HG02623 (cell line): Measurements from ENCODE around the gene RASSF3.
"Not testable (repeated sequence)": the region's sequence is repeated elsewhere in the genome, so short reads cannot be mapped to it uniquely, and the experiment has no call there.

Experiments used
- ATAC-seq: cut with Tn5 transposase; IDR thresholded peaks from one replicate; pipeline ENCODE4 v1.9.1; 2021; ENCODE audit warnings: moderate library complexity; ENCODE audit not compliant: unreplicated experiment

RASSF3 gene

DNA sequence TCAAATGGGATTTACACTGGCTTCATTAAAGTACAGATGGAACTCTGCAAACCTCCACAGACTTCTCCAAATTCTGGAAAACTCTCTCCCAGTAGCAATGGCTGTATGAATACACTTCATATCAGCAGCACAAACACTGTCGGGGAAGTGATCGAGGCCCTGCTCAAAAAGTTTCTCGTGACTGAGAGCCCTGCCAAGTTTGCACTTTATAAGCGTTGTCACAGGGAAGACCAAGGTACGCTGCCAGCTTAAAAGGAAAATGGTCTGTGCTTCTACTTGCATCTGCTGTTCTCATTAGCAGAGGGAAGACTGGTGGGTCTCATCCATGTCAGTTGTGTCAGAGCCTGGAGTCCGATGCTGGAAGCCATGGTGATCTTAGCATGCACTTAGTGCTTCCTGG, 77.9 kb downstream of the RASSF3 start:
- ATAC-seq: no peak

DNA sequence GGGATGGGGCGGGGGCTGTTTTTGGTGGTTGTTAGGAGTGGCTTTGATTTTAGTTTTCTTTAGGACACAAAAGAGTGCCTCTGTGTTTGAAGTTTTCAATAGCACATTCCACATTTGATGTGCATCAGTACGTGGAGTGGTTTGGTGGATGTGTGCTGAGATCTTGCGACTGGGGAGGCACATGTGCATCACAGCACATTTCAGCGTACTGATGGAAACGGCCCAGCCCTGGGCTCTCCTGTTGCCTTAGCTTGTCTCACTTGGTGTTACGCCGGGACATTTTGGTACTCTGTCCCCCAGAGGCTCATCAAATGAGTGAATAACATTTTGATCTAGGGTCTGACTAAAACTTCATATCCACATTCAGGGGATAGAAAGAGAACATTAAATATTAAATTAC, 78.4 kb downstream of the RASSF3 start:
- ATAC-seq: no peak

DNA sequence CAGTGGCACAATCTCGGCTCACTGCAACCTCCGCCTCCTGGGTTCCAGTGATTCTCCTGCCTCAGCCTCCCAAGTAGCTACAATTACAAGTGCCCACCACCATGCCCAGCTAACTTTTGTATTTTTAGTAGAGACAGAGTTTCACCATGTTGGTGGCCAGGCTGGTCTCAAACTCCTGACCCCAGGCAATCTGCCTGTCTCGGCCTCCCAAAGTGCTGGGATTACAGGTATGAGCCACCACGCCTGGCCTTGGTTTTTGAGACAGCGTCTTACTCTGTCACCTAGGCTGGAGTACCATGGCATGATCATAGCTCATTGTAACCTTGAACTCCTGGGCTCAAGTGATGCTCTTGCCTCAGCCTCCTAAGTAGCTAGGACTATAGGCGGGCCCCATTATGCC, 79.9 kb downstream of the RASSF3 start:
- ATAC-seq: not testable (repeated sequence)

DNA sequence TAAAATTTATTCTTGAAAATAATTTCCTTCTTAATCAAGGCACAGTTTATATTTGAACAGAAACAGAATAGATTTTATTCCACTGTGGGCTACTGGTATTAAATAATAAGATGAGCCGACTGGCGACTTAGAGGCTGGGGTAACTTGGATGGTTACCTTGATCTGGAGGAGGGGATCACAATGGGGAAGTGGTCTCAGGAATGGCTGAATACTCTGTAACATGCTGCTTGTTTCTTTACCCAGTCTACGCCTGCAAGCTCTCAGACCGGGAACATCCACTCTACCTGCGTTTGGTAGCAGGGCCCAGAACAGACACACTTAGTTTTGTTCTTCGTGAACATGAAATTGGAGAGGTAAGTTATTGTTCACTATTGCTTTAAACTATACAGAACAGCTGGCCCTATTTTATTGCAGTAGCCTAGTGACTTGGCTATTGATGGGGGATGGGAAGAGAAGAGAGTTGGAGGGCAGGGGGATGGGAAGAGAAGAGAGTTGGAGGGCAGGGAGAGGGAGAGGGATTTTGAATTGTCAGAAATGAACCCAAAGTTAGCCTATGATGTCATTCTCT, 81.0 kb downstream of the RASSF3 start:
- no peak for ATAC-seq

- no peak for ATAC-seq
Measured at GRCh38 chr12:64691795-64692583, 81.7 kb downstream of the RASSF3 start.

- ATAC-seq: no peak
Measured at GRCh38 chr12:64694130-64695040, 84.1 kb downstream of the RASSF3 start.

GRCh38 chr12:64695550-64695949, 85.3 kb downstream of the RASSF3 start:
- ATAC-seq: no peak

- ATAC-seq: no peak
Measured at GRCh38 chr12:64696080-64696741, 85.9 kb downstream of the RASSF3 start.

DNA sequence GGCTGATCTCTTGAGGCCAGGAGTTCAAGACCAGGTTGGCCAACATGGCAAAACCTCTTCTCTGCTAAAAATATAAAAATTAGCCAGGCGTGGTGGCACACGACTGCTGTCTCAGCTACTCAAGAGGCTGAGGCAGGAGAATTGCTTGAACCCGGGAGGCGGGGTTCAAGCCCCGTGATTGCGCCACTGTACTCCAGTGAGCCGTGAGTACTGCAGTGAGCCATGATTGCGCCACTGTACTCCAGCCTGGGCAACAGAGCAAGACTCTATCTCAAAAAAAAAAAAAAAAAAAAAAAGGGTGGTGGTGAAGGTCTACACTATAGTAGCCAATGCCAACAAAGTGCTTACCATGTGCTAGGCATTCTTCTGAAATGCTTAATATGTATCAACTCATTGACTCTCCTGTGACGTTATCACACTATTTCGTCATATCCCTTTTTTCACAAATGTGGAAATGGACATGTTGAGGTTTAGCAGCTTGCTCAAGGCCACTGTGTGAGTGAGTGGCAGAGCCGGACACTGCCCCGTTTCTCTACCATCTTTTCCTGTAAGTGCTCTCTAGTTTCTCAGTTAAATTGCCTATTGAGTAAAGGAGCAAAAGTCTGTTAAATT, 89.3 kb downstream of the RASSF3 start:
- no peak for ATAC-seq

DNA sequence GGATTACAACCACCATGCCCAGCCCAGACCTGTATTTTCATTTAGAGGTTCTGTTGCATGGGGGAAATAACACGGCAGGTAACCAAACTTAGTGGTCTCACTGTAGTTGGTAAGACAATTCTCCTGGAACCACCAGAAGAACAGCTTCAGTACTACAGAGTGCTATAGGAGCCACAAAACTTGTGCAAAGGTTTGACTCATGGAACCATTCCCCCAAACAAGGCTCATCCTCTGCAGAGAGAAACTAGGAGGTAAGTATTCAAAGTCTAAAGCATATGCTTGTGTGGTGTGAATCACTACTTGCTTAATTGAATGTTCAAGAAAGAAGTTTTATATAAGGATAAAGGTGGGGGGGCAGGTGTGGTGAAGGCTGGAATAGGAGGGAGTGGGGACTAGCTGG, 90.2 kb downstream of the RASSF3 start:
- ATAC-seq: no peak

- ATAC-seq: no peak
Measured at GRCh38 chr12:64701283-64701682, 91.0 kb downstream of the RASSF3 start.

GRCh38 chr12:64706306-64706705, 96.0 kb downstream of the RASSF3 start:
- ATAC-seq: no peak

- no peak for ATAC-seq
Measured at GRCh38 chr12:64706857-64707256, 96.6 kb downstream of the RASSF3 start.

DNA sequence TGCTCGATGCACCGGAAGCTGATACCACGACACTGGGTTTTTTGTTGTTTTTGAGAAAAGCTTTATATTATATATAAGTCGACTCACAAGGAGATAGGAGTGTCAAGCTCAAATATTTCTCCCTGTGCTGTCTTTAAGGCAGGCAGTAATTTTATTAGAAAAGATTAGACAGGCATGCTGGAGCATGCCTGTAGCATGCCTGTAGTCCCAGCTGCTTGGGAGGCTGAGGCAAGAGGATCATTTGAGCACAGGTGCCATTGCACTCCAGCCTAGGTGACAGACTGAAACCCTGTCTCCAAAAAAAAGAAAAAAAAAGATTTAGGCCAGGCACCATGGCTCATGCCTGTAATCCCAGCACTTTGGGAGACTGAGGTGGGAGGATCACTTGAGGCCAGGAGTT, 97.1 kb downstream of the RASSF3 start:
- no peak for ATAC-seq

DNA sequence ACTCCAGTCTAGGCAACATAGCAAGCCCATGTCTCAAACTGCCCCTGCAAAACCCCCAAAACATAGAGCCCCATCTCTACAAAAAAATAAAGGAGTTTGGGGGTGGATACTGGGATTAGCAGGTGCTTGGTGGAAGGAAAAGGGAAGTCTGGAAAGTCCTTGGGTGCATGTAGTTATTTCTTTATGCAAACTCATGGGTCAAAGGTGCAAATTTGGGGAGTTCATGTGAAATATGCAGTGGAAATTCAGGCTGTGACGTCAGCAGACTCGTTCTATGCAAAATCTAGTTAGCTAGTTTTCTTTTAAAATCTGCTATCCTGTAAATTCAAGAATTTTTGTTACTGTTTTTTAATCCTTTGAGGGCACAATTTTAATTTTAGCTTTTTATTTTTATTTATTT, 97.6 kb downstream of the RASSF3 start:
- no peak for ATAC-seq

GRCh38 chr12:64709429-64709828, 99.1 kb downstream of the RASSF3 start:
- no peak for ATAC-seq

DNA sequence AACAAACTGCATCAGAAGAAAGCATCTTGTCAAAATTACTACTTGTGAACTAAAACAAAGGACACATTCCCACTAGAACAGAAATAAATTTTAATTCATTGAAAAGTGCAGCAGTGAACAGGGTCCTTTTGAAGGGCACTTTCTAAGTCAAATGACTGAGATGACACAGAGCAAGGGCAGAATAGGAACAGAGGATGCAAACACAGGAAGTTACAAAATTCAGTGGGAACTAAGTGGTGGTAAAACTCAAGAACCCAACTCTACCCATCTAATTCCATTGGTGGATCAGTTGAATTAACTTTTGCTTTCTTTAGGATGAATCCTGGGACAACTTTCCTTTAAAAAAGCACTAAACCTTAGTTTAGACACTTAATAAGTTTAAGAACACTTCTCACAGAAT, 103.1 kb downstream of the RASSF3 start:
- ATAC-seq: no peak

DNA sequence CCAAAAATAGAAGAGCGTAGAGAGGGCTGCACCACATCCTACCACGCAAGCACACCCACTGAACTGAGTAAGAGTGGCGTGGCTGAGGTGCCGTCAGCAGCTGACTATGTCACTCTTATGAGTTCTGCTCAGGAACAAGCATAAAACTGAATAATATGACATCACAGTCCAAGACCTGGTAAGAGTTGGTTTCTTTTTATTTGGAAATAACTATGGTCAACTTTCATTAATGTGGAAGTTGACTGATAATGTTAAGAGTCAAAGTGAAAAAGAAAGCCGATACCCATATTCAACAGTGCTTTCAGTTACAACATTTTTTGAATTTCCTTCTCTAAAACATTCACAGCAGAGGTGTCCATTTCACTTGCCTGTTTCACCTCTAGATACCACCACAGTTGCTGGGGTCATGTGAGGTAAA, 104.3 kb downstream of the RASSF3 start:
- ATAC-seq: peak; percentile 65

GRCh38 chr12:64716371-64716770, 106.1 kb downstream of the RASSF3 start:
- no peak for ATAC-seq

DNA sequence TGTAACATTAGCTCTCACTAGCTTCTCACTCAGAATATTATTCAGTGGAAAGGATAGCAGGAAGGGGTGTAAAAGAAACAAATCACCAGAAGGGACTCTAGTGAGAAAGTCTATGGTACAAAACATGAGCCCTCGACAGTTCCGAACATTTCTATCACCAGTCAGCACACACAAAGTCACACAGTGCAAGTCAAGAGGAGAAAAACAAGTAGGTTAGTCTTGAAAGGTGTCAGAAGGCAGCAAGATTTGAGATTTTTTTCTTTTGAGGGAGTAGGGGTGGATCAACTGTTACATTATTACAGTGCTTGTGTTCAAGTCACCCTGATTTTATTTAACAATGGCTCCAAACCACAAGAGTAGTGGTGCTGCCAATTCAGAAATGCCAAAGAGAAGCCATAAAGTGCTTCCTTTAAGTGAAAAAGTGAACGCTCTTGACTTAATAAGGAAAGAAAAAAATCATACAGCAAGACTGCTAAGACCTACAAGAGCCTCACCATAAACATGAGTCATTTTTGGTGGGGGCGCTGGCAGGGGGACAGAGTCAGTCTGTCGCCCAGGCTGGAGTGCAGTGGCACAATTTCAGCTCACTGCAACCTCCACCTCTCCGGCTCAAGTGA, 106.7 kb downstream of the RASSF3 start:
- ATAC-seq: no peak
